Gastrocnemius medialis (tissue), 4 donors: ENCODE data around the gene HDAC5. TPM values are rescaled to one million over a fixed set of nuclear protein-coding genes. Genes with fewer than 3 reads are reported as not detected.

Experiments
- ATAC-seq, 2 donors: fragments of 150-250 bp; one replicate each; pipeline ENCODE4 v1.9.1; 2016
- DNase-seq, 2 donors: peaks; one replicate each; pipeline ENCODE4 v3.0.0-alpha.2; 2019
- H3K27ac ChIP-seq, 4 donors: fragments of 200-600 bp; sonication (generic); 1 replicate in 1 of 4; 2 replicates in 3 of 4; pipeline ENCODE4 v1.5.1; 2016 to 2018; ENCODE audit warnings: mild to moderate bottlenecking in 2 of 4, moderate library complexity in 1 of 4
- H3K27me3 ChIP-seq, 3 donors: fragments of 200-600 bp; sonication (generic) in 2 of 3; 1 replicate in 1 of 3; 2 replicates in 2 of 3; pipeline versions ENCODE4 v1.5.1 to v1.6.0; 2016 to 2019; ENCODE audit warnings: mild to moderate bottlenecking in 1 of 3, moderate library complexity in 1 of 3
- H3K36me3 ChIP-seq, 2 donors: fragments of 200-600 bp; sonication (generic) in 1 of 2; one replicate each; pipeline ENCODE4 v1.5.1; 2017 to 2018
- H3K4me1 ChIP-seq, 2 donors: fragments of 200-600 bp; sonication (generic) in 1 of 2; one replicate each; pipeline ENCODE4 v1.5.1; 2016 to 2017; ENCODE audit warnings: mild to moderate bottlenecking in 2 of 2
- H3K4me3 ChIP-seq, 4 donors: fragments of 200-600 bp; sonication (generic) in 3 of 4; 1 replicate in 1 of 4; 2 replicates in 3 of 4; pipeline ENCODE4 v1.5.1; 2016 to 2019; ENCODE audit warnings: mild to moderate bottlenecking in 2 of 4
- H3K9me3 ChIP-seq, 3 donors: fragments of 200-600 bp; sonication (generic) in 2 of 3; 1 replicate in 1 of 3; 2 replicates in 2 of 3; pipeline ENCODE4 v1.5.1; 2016 to 2019
- POLR2A ChIP-seq, 2 donors: fragments of 450-650 bp; IDR thresholded peaks; one replicate each; pipeline ENCODE4 v1.6.1; 2017; ENCODE audit warnings: antibody characterized with exemption in 2 of 2, mild to moderate bottlenecking in 2 of 2, moderate library complexity in 2 of 2
- in situ Hi-C, 4 donors: fragments of 200-750 bp; cut with MboI; loops; one replicate each; pipeline versions ENCODE4 v1.15.0 to v1.8.0; 2017; ENCODE audit warnings: low sequenced_read_pairs in 4 of 4
- intact Hi-C: fragments of 100-400 bp; cut with DNase I; formaldehyde crosslinking; loops from one replicate; pipeline ENCODE4 v1.15.1; 2023; ENCODE audit warnings: low total_unique reads
- total RNA-seq, 4 donors: library from RNA; depleted of rRNA; stranded (reverse); fragments of >200 nt; gene quantifications; one replicate each; pipeline versions ENCODE4 v1.1.0 to v1.2.3, GENCODE V29; 2016
- TF ChIP-seq, protein P1 (sequence below), 5 experiments: fragments of 450-650 bp in 3 of 5; fragments of 200-600 bp in 2 of 5; sonication (generic) in 2 of 5; IDR thresholded peaks in 4 of 5; conservative IDR thresholded peaks in 1 of 5; 1 replicate in 4 of 5; 2 replicates in 1 of 5; pipeline ENCODE4 v1.5.1; 2016 to 2019; ENCODE audit warnings: antibody characterized with exemption in 5 of 5, mild to moderate bottlenecking in 3 of 5, moderate library complexity in 3 of 5

The HDAC5 gene
- total RNA-seq, 4 donors from 2014 or later, result 36.5 to 301 (median 88.0) TPM

DNA sequence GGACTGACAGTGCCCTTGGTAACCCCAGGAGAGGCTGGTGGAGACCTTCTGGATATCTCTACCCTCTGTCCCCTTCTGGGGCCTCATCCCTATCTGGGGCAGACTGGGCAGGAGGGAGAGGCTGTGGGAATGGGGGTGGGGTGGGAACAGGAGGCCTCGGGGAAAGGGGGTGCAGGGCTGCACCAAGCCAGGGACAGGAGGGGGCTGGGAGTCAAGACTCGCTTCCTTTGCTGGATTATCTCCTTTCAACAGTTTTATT, 28.1 kb downstream of the HDAC5 start:
- H3K9me3 ChIP-seq, result no peaks in the 10 kb centered on the region
- intact Hi-C loops (no loop called here), in situ Hi-C loops (no loop called here)
- TF ChIP-seq, protein P1, sequence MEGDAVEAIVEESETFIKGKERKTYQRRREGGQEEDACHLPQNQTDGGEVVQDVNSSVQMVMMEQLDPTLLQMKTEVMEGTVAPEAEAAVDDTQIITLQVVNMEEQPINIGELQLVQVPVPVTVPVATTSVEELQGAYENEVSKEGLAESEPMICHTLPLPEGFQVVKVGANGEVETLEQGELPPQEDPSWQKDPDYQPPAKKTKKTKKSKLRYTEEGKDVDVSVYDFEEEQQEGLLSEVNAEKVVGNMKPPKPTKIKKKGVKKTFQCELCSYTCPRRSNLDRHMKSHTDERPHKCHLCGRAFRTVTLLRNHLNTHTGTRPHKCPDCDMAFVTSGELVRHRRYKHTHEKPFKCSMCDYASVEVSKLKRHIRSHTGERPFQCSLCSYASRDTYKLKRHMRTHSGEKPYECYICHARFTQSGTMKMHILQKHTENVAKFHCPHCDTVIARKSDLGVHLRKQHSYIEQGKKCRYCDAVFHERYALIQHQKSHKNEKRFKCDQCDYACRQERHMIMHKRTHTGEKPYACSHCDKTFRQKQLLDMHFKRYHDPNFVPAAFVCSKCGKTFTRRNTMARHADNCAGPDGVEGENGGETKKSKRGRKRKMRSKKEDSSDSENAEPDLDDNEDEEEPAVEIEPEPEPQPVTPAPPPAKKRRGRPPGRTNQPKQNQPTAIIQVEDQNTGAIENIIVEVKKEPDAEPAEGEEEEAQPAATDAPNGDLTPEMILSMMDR (IDR thresholded peaks at IDR 0.05 in 4 of 5, conservative IDR thresholded peaks at IDR 0.05 in 1 of 5), result no peak
- no peak for TF ChIP-seq POLR2A (IDR thresholded peaks at IDR 0.05)
- DNase-seq, result no peak
- H3K4me1 ChIP-seq, result peaks cover 59 to 62% of the 10 kb centered on the region in 2 donors
- H3K36me3 ChIP-seq, result peaks cover 0 to 34% of the 10 kb centered on the region in 2 donors
- no peak for ATAC-seq
- H3K27me3 ChIP-seq, result no peaks in the 10 kb centered on the region
- H3K4me3 ChIP-seq, result peak overlapping the region in 3 of 4 donors; percentile 32 to 44 (median 41)
- H3K27ac ChIP-seq, result peak overlapping the region; percentile 83 to 94 (median 92)

DNA sequence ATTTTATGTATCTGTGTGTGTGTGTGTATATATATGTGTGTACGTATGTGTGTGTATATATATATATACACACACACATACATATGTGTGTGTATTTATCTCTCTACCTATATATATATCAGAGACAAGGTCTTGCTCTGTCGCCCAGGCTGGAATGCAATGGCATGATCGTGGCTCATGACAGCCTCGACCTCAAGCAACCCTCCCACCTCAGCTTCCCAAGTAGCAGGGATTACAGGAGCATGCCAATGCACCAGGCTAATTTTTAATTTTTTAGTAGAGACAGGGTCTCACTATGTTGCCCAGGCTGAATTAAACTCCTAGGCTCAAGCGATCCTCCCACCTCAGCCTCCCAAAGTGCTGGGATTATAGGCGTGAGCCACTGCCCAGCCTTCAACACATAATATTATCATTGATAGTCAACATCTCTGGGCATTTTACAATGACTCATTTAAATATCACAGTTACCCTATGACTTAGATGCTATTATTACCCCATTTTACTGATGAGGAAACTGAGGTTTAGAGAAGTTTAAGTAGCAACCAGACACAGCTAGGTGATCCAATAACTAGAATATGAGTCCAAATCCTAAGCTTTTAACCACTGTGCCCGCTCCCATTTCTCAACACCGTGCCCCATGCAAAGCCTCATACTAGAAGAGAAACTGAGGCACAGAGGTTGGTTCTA, 28.6 kb downstream of the HDAC5 start:
- no peaks in the 10 kb centered on the region for H3K27me3 ChIP-seq
- intact Hi-C loops (no loop called here), in situ Hi-C loops (no loop called here)
- peak overlapping the region in 2 of 4 donors; percentile 32 to 44 for H3K4me3 ChIP-seq
- TF ChIP-seq, protein P1 (IDR thresholded peaks at IDR 0.05 in 4 of 5, conservative IDR thresholded peaks at IDR 0.05 in 1 of 5), result no peak
- no peak for TF ChIP-seq POLR2A (IDR thresholded peaks at IDR 0.05)
- H3K9me3 ChIP-seq, result no peaks in the 10 kb centered on the region
- H3K36me3 ChIP-seq, result peaks cover 0 to 39% of the 10 kb centered on the region in 2 donors
- peaks cover 54 to 57% of the 10 kb centered on the region in 2 donors for H3K4me1 ChIP-seq
- DNase-seq (no peak), ATAC-seq (no peak)
- H3K27ac ChIP-seq, result peak overlapping the region; percentile 83 to 94 (median 92)

DNA sequence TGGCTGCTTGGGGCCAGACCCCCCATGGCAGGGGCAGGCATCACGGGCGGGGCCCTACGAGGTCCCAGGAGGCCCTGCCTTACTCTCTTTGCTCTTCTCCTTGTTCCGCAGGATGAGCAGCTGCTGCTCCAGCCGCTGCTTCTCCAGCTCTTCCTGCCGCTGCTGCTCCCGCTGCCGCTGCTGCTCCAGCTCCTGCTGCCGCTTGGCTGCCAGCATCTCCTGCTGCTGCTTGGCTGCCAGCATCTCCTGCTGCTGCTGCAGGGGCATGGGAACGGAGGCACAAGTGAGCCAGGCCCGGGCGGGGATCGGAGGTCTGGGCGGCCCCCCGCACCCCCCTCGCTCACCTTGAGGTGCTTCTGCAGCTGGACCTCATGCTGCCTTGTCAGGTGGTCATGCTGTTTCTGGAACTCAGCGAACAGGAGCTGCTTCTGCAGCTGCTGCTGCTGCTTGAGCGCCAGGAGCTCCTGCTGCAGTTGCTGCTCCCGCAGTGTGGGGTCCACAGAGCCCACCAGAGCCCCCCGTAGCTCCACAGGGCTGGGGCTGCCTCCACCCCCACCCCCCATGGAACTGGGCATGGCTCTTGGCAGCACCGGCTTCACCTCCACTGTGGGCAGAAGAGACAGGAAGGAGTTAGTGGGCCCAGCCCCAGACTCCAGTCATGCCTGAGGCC, 30.1 kb downstream of the HDAC5 start:
- in situ Hi-C loops, result no loop called here
- H3K4me1 ChIP-seq, result peaks cover 43 to 44% of the 10 kb centered on the region in 2 donors

DNA sequence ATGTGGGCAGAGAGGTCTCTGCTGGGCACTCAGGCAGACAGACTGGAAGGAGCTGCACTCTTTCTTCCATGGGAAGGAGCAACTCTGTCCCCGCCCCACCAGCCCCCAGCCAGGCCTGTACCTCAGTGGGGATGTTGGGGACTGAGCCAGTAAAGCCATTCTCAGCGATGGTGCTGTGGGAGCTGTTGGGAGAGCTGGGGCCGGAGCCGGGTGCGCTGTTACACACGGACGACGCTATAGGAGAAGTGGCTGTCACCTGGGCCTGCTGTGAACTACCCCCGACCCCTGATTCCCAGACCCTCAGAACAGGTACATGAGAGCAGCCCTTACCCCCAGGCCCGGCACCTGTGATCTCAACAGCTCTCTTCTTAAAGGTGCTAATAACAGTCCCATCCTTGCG, 31.4 kb downstream of the HDAC5 start:
- H3K9me3 ChIP-seq, result no peaks in the 10 kb centered on the region
- H3K27ac ChIP-seq, result peak overlapping the region in 1 of 4 donors; percentile 92
- intact Hi-C loops, result no loop called here
- DNase-seq (no peak), ATAC-seq (no peak)
- in situ Hi-C loops, result no loop called here
- H3K4me1 ChIP-seq, result peaks cover 30 to 31% of the 10 kb centered on the region in 2 donors
- TF ChIP-seq POLR2A (IDR thresholded peaks at IDR 0.05), result no peak
- TF ChIP-seq, protein P1 (IDR thresholded peaks at IDR 0.05 in 4 of 5, conservative IDR thresholded peaks at IDR 0.05 in 1 of 5), result no peak
- H3K36me3 ChIP-seq, result peaks cover 0 to 63% of the 10 kb centered on the region in 2 donors
- no peaks in the 10 kb centered on the region for H3K27me3 ChIP-seq
- H3K4me3 ChIP-seq, result no peak overlapping the region

More for the DNA sequence above, 30.1 kb downstream of the HDAC5 start:
- Histone ChIP-seq H3K9me3 (no peaks in the 10 kb centered on the region), H3K27me3 (no peaks in the 10 kb centered on the region), H3K27ac (peak overlapping the region; percentile 1 to 94 (median 56)), H3K36me3 (peaks cover 0 to 51% of the 10 kb centered on the region in 2 donors), H3K4me3 (no peak overlapping the region)
- no peak for TF ChIP-seq POLR2A (IDR thresholded peaks at IDR 0.05)
- TF ChIP-seq, protein P1 (IDR thresholded peaks at IDR 0.05 in 4 of 5, conservative IDR thresholded peaks at IDR 0.05 in 1 of 5), result no peak
- intact Hi-C loops, result no loop called here
- no peak for DNase-seq
- no peak for ATAC-seq
